HepG2 (cell line): ENCODE data around the gene RHBDF2. TPM values are rescaled to one million over a fixed set of nuclear protein-coding genes. Genes with fewer than 3 reads are reported as not detected.

Experiments
- ATAC-seq: fragments of 200-7000 bp; cut with Tn5 transposase; 3 replicates; pipeline ENCODE4 v1.9.1; 2020; ENCODE audit warnings: mild to moderate bottlenecking, moderate library complexity
- BruUV-seq: library from RNA; stranded (reverse); fragments of 400-500 nt; replicated peaks from 2 replicates; lab custom pipeline; 2021; lab: Mats Ljungman, UMichigan
- CTCF ChIA-PET: fragments of 300-600 bp; formaldehyde crosslinking; extraction: SDS; loops from one replicate; lab custom pipeline; 2021; ENCODE audit warnings: low total read pairs, inconsistent platforms, low intra/inter-chr PET ratio; lab: Yijun Ruan, JAX
- POLR2A ChIA-PET: fragments of 350-600 bp; sonication (Branson Sonifier 250); formaldehyde crosslinking; loops from one replicate; lab custom pipeline; 2020; ENCODE audit warnings: antibody characterized with exemption, inconsistent platforms; lab: Yijun Ruan, JAX
- DNase-seq: peaks from one replicate; pipeline ENCODE4 v3.0.0-alpha.2; 2015; ENCODE audit warnings: low spot score
- FAIRE-seq: peaks from 3 replicates; lab custom pipeline; 2011; peaks lifted over from hg19 to GRCh38; lab: Jason Lieb, UNC
- H2AFZ ChIP-seq: one replicate; pipeline ENCODE4 v1.6.1; 2011; ENCODE audit warnings: low read length, inconsistent platforms
- H3K27ac ChIP-seq: fragments of 300-600 bp; 3 replicates; pipeline ENCODE4 v1.8.0; 2011; ENCODE audit warnings: mixed run types, mild to moderate bottlenecking, mixed read lengths, low read length, inconsistent platforms; ENCODE audit not compliant: insufficient read depth; ENCODE audit errors: extremely low read length
- H3K27me3 ChIP-seq, 2 experiments: fragments of 200-600 bp in 1 of 2; 2 replicates in 1 of 2; 3 replicates in 1 of 2; pipeline versions ENCODE4 v1.6.0 to v1.8.0; 2011; ENCODE audit warnings: low read length in 2 of 2, mild to moderate bottlenecking in 2 of 2, moderate library complexity in 2 of 2, inconsistent platforms in 1 of 2; ENCODE audit not compliant: insufficient read depth in 2 of 2, control insufficient read depth in 1 of 2
- H3K36me3 ChIP-seq, 2 experiments: fragments of 200-600 bp in 1 of 2; replicated peaks in 1 of 2; 2 replicates in 1 of 2; 3 replicates in 1 of 2; pipeline versions ENCODE4 v1.5.1 to v1.8.0; 2011; ENCODE audit warnings: low read length in 2 of 2, inconsistent platforms in 1 of 2; ENCODE audit not compliant: insufficient read depth in 2 of 2, control insufficient read depth in 1 of 2
- H3K4me1 ChIP-seq: 2 replicates; pipeline ENCODE4 v1.5.1; 2012; ENCODE audit warnings: low read length, inconsistent platforms; ENCODE audit not compliant: insufficient read depth
- H3K4me2 ChIP-seq: 2 replicates; pipeline ENCODE4 v1.6.0; 2011; ENCODE audit warnings: low read depth, low read length, inconsistent platforms
- H3K4me3 ChIP-seq, 3 experiments: fragments of 200-600 bp in 1 of 3; sonication (generic), shearing (Covaris generic) in 1 of 3; replicated peaks in 1 of 3; 2 replicates each; pipeline ENCODE4 v1.5.1; 2011 to 2016; ENCODE audit warnings: low read length in 3 of 3, inconsistent platforms in 2 of 3, low read depth in 2 of 3, mild to moderate bottlenecking in 2 of 3, control low read depth in 1 of 3, mixed read lengths in 1 of 3; ENCODE audit not compliant: insufficient read depth in 1 of 3
- H3K79me2 ChIP-seq: one replicate; pipeline ENCODE4 v1.6.1; 2011; ENCODE audit warnings: low read length, inconsistent platforms; ENCODE audit not compliant: insufficient read depth
- H3K9ac ChIP-seq: 2 replicates; pipeline ENCODE4 v1.6.0; 2011; ENCODE audit warnings: mild to moderate bottlenecking, low read depth, low read length, inconsistent platforms; ENCODE audit not compliant: insufficient read depth
- H3K9me3 ChIP-seq: 2 replicates; pipeline ENCODE4 v1.5.1; 2012; ENCODE audit warnings: mild to moderate bottlenecking, low read length
- H4K20me1 ChIP-seq: 2 replicates; pipeline ENCODE4 v1.6.0; 2011; ENCODE audit warnings: inconsistent platforms, mild to moderate bottlenecking, low read length, moderate library complexity; ENCODE audit not compliant: insufficient read depth
- AGO1 ChIP-seq: fragments of 200-400 bp; formaldehyde crosslinking; IDR thresholded peaks from 2 replicates; pipeline ENCODE4 v1.6.1; 2017; ENCODE audit warnings: mild to moderate bottlenecking, low read depth, low read length, moderate library complexity; ENCODE audit not compliant: poor library complexity, severe bottlenecking
- BRD4 ChIP-seq: sonication (generic); formaldehyde crosslinking; IDR thresholded peaks from 2 replicates; pipeline ENCODE4 v1.4.0; 2020; ENCODE audit warnings: missing genetic modification reagents
- CEBPG ChIP-seq: IDR thresholded peaks from 2 replicates; pipeline ENCODE4 v1.6.1; 2016
- HDAC2 ChIP-seq: sonication (generic); formaldehyde crosslinking; IDR thresholded peaks from 2 replicates; pipeline ENCODE4 v1.4.0; 2020; ENCODE audit warnings: missing genetic modification reagents
- HMGA1 ChIP-seq: sonication (generic); formaldehyde crosslinking; conservative IDR thresholded peaks from 2 replicates; pipeline ENCODE4 v1.4.0; 2020; ENCODE audit warnings: missing genetic modification reagents
- HOXD1 ChIP-seq: sonication (generic); formaldehyde crosslinking; IDR thresholded peaks from 2 replicates; pipeline ENCODE4 v1.5.0; 2020; ENCODE audit warnings: missing genetic modification reagents
- ISL2 ChIP-seq: sonication (generic); formaldehyde crosslinking; IDR thresholded peaks from 2 replicates; pipeline ENCODE4 v1.5.0; 2020; ENCODE audit warnings: missing genetic modification reagents
- ISX ChIP-seq: sonication (generic); formaldehyde crosslinking; conservative IDR thresholded peaks from 2 replicates; pipeline ENCODE4 v1.5.0; 2020; ENCODE audit warnings: missing genetic modification reagents
- KDM3A ChIP-seq: IDR thresholded peaks from 2 replicates; pipeline ENCODE4 v1.6.1; 2018; ENCODE audit warnings: low read depth, missing compliant biosample characterization
- NKX3-1 ChIP-seq: sonication (generic); formaldehyde crosslinking; IDR thresholded peaks from 2 replicates; pipeline ENCODE4 v1.5.0; 2020; ENCODE audit warnings: missing genetic modification reagents
- PITX1 ChIP-seq: sonication (generic); formaldehyde crosslinking; IDR thresholded peaks from 2 replicates; pipeline ENCODE4 v1.5.1; 2020; ENCODE audit warnings: mild to moderate bottlenecking, missing genetic modification reagents
- ZNF160 ChIP-seq: sonication (generic); formaldehyde crosslinking; IDR thresholded peaks from 2 replicates; pipeline ENCODE4 v1.8.0; 2022; ENCODE audit warnings: mild to moderate bottlenecking, inconsistent platforms, missing genetic modification reagents
- ZNF180 ChIP-seq: sonication (generic); formaldehyde crosslinking; IDR thresholded peaks from 2 replicates; pipeline ENCODE4 v1.4.0; 2020; ENCODE audit warnings: low read depth, missing genetic modification reagents, borderline replicate concordance
- ZNF678 ChIP-seq: sonication (generic); formaldehyde crosslinking; IDR thresholded peaks from 2 replicates; pipeline ENCODE4 v1.4.0; 2020; ENCODE audit warnings: mild to moderate bottlenecking, missing genetic modification reagents
- WGBS: methylation state at CpG from one replicate; pipeline ENCODE4 v1.1.6; 2017; ENCODE audit warnings: low lambda C conversion rate; 5-methylcytosine and 5-hydroxymethylcytosine counted together
- in situ Hi-C: cut with HindIII; loops from 2 replicates; pipeline ENCODE4 v1.10.0; 2017; ENCODE audit warnings: low pct_unique_long_range_greater_than_20kb; ENCODE audit not compliant: extremely low pct_ligation_motif_present
- intact Hi-C: fragments of 100-400 bp; cut with micrococcal nuclease; formaldehyde crosslinking; loops from one replicate; pipeline ENCODE4 v1.10.0; 2022; ENCODE audit not compliant: unreplicated experiment
- polyA plus RNA-seq, 8 experiments: library from polyadenylated mRNA; depleted of rRNA in 3 of 8; stranded (reverse) in 7 of 8; unstranded in 1 of 8; fragments of >200 nt; fragmentation: Illumina TruSeq in 4 of 8; extraction: Trizol in 4 of 8; gene quantifications; 2 replicates each; pipeline versions ENCODE4 v1.2.1 to v1.2.3, GENCODE V29; 2011 to 2016; ENCODE audit warnings: low read depth in 4 of 8, missing spikeins in 1 of 8, mixed read lengths in 1 of 8; ENCODE audit not compliant: insufficient read depth in 1 of 8
- total RNA-seq, 5 experiments: library from RNA; depleted of rRNA; stranded (reverse); fragments of >200 nt; fragmentation: Illumina TruSeq; extraction: Trizol; gene quantifications; 2 replicates each; pipeline ENCODE4 v1.2.3, GENCODE V29; 2016; ENCODE audit warnings: low read depth in 1 of 5
- TF ChIP-seq, protein P1 (sequence below): sonication (generic); formaldehyde crosslinking; IDR thresholded peaks from 2 replicates; pipeline ENCODE4 v1.5.1; 2020; ENCODE audit warnings: mild to moderate bottlenecking, missing genetic modification reagents, borderline replicate concordance
- TF ChIP-seq, protein P2 (sequence below): sonication (generic); formaldehyde crosslinking; IDR thresholded peaks from 2 replicates; pipeline ENCODE4 v1.5.1; 2020; ENCODE audit warnings: mild to moderate bottlenecking, missing genetic modification reagents
- TF ChIP-seq, protein P3 (sequence below): sonication (generic); formaldehyde crosslinking; IDR thresholded peaks from 2 replicates; pipeline ENCODE4 v1.9.0; 2022; ENCODE audit warnings: low read depth, missing genetic modification reagents

Gene RHBDF2
- total and polyA plus RNA-seq, 2 of the 13 experiments (the other 11 are each of a cell fraction or from before 2014, with no cell fraction given): 7.8 to 24.2 TPM

DNA sequence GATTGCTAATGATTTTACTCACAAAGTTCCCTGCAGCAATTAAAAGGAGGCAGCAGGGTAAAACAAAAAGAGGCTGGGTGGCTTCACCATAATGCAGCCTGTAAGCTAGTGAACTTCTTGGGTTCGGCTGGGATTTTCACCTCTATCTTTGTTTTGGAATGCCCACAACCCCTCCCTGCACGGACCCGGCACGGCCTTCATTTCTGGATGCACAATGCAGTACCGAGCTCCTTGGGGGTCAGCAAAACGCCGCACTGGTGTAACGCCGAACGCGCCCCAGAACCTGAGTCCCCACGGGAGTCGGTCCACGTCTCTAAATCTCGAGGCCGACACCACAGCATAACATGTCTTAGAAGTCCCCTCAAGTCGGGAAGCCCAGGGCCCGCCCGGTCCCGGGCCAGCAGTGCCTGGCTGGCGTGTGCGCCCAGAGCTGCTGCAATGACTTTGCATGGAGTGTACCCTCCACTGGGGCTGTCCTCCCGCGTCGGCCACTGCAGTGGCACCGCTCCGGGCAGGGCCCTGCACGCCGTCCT lies 49.0 kb downstream of the RHBDF2 start:
- WGBS: 1% methylated on average over 14 of the region's 29 CpGs
- peaks cover 53% of the 10 kb centered on the region for H3K79me2 ChIP-seq
- no TSS peak for BruUV-seq
- in situ Hi-C loops: loop anchor here (5.0 kb wide), 1 partner anchor 50 kb away; no protein-coding TSS in a partner anchor
- peak overlapping the region; percentile 84 to 97 (median 92) for H3K4me3 ChIP-seq
- no peaks in the 10 kb centered on the region for H3K9me3 ChIP-seq
- no peak for FAIRE-seq
- peaks cover 48% of the 10 kb centered on the region for H3K4me1 ChIP-seq
- H3K36me3 ChIP-seq: peaks cover 0 to 4% of the 10 kb centered on the region in 2 experiments; a peak in 2 of 5 replicates
- H3K9ac ChIP-seq: peak overlapping the region; percentile 91
- intact Hi-C loops: loop anchor here (2.0 kb wide), 1 partner anchor 25 kb away; no protein-coding TSS in a partner anchor
- no peak overlapping the region for H2AFZ ChIP-seq
- ATAC-seq: peak; percentile 82
- ChIA-PET CTCF (interaction anchor here (1.3 kb wide), 1 partner anchor 43 kb away, joined by 4 read pairs; no protein-coding TSS in a partner anchor), POLR2A (interaction anchor here (1.0 to 3.1 kb wide), 4 partner anchors 12 to 72 kb away, joined by 3 to 26 read pairs (median 3); partner anchors contain the start of gene RHBDF2)
- H4K20me1 ChIP-seq: peaks cover 43% of the 10 kb centered on the region
- DNase-seq: no peak
- peak overlapping the region; percentile 92 for H3K4me2 ChIP-seq
- no peaks in the 10 kb centered on the region; a peak in 1 of 5 replicates for H3K27me3 ChIP-seq
- H3K27ac ChIP-seq: peak overlapping the region; percentile 67
- no peak for TF ChIP-seq CEBPG (CRISPR knock-in tag)
- TF ChIP-seq, protein P1, sequence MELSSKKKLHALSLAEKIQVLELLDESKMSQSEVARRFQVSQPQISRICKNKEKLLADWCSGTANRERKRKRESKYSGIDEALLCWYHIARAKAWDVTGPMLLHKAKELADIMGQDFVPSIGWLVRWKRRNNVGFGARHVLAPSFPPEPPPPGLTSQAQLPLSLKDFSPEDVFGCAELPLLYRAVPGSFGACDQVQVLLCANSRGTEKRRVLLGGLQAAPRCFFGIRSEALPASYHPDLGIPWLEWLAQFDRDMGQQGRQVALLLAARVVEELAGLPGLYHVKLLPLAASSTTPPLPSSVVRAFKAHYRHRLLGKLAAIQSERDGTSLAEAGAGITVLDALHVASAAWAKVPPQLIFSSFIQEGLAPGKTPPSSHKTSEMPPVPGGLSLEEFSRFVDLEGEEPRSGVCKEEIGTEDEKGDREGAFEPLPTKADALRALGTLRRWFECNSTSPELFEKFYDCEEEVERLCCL: 0 out of 2 replicates have a peak, but pooled peaks have one; percentile 74
- peak; percentile 50; the same call in 1 of the 2 replicates for TF ChIP-seq NKX3-1
- TF ChIP-seq, protein P2, sequence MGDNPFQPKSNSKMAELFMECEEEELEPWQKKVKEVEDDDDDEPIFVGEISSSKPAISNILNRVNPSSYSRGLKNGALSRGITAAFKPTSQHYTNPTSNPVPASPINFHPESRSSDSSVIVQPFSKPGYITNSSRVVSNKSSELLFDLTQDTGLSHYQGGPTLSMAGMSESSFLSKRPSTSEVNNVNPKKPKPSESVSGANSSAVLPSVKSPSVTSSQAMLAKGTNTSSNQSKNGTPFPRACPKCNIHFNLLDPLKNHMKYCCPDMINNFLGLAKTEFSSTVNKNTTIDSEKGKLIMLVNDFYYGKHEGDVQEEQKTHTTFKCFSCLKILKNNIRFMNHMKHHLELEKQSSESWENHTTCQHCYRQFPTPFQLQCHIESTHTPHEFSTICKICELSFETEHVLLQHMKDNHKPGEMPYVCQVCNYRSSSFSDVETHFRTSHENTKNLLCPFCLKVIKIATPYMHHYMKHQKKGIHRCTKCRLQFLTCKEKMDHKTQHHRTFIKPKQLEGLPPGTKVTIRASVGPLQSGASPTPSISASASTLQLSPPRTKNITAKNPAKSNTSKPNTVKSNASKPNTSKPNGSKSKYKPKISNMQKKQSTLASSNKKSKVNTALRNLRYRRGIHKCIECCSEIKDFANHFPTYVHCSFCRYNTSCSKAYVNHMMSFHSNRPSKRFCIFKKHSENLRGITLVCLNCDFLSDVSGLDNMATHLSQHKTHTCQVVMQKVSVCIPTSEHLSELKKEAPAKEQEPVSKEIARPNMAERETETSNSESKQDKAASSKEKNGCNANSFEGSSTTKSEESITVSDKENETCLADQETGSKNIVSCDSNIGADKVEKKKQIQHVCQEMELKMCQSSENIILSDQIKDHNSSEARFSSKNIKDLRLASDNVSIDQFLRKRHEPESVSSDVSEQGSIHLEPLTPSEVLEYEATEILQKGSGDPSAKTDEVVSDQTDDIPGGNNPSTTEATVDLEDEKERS (CRISPR knock-in tag): 0 out of 2 replicates have a peak, but pooled peaks have one; percentile 28
- TF ChIP-seq PITX1 (CRISPR knock-in tag): peak; percentile 50; the same call in 1 of the 2 replicates
- 0 out of 2 replicates have a peak, but pooled peaks have one; percentile 25 for TF ChIP-seq ZNF180 (CRISPR knock-in tag)
- TF ChIP-seq, protein P3, sequence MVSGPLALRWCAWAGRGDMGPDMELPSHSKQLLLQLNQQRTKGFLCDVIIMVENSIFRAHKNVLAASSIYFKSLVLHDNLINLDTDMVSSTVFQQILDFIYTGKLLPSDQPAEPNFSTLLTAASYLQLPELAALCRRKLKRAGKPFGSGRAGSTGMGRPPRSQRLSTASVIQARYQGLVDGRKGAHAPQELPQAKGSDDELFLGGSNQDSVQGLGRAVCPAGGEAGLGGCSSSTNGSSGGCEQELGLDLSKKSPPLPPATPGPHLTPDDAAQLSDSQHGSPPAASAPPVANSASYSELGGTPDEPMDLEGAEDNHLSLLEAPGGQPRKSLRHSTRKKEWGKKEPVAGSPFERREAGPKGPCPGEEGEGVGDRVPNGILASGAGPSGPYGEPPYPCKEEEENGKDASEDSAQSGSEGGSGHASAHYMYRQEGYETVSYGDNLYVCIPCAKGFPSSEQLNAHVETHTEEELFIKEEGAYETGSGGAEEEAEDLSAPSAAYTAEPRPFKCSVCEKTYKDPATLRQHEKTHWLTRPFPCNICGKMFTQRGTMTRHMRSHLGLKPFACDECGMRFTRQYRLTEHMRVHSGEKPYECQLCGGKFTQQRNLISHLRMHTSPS (CRISPR knock-in tag): 0 out of 2 replicates have a peak, but pooled peaks have one; percentile 28
- 0 out of 2 replicates have a peak, but pooled peaks have one; percentile 16 for TF ChIP-seq ZNF160 (CRISPR knock-in tag)
- TF ChIP-seq AGO1: no peak
- 0 out of 2 replicates have a peak, but pooled peaks have one; percentile 66 for TF ChIP-seq ZNF678 (CRISPR knock-in tag)
- peak; percentile 21; the same call in 1 of the 2 replicates for TF ChIP-seq HOXD1 (CRISPR knock-in tag)
- no peak; the same call in 1 of the 2 replicates for TF ChIP-seq HDAC2 (CRISPR knock-in tag)
- 0 out of 2 replicates have a peak, but pooled peaks have one; percentile 6 for TF ChIP-seq BRD4
- TF ChIP-seq KDM3A (CRISPR knock-in tag): no peak
- TF ChIP-seq ISX: no peak
- no peak for TF ChIP-seq HMGA1 (CRISPR knock-in tag)
- TF ChIP-seq ISL2: 0 out of 2 replicates have a peak, but pooled peaks have one; percentile 13
